ENCODE results near the gene PARM1.

The PARM1 gene

DNA sequence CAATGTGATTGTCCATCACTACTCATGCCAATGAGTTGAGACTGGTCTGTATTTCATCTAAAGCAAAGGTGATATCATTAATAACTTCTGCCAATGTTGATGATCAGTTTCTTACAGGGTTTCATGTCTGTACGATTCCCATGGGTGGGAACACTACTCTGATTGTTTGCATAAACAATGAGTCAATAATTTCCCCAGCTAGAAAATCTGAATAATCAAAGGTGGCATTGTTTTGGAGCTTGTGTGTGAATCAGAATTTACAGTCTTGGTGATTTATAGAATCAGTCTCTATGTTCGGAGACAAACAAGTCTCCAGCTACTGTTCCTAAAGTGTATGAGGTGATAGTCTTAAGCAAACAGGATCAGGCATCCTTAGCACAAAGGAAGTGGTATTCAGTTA lies 35.5 kb upstream of the PARM1 start:
- no peak overlapping the region for H3K27ac ChIP-seq
- no peak for TF ChIP-seq ZFX (IDR thresholded peaks at IDR 0.05; ENCODE audit: borderline replicate concordance)
- TF ChIP-seq, protein P1, sequence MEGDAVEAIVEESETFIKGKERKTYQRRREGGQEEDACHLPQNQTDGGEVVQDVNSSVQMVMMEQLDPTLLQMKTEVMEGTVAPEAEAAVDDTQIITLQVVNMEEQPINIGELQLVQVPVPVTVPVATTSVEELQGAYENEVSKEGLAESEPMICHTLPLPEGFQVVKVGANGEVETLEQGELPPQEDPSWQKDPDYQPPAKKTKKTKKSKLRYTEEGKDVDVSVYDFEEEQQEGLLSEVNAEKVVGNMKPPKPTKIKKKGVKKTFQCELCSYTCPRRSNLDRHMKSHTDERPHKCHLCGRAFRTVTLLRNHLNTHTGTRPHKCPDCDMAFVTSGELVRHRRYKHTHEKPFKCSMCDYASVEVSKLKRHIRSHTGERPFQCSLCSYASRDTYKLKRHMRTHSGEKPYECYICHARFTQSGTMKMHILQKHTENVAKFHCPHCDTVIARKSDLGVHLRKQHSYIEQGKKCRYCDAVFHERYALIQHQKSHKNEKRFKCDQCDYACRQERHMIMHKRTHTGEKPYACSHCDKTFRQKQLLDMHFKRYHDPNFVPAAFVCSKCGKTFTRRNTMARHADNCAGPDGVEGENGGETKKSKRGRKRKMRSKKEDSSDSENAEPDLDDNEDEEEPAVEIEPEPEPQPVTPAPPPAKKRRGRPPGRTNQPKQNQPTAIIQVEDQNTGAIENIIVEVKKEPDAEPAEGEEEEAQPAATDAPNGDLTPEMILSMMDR (IDR thresholded peaks at IDR 0.05) = no peak

DNA sequence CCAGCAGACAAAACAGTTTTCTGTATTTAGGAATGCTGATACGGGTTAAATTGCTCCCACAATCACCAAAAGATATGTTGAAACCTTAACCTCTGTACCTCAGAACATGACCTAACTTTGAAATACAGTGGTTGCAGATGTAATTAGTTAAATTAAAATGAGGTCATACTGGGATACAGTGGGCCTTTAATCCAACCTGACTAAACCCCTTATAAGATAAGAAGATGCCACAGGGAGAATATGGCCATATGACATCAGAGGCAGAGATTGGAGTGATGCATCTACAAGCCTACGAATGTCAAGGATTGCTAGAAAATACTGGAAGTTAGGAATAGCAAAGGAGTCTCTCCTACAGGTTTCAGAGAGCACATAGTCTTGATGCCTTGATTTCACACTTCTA lies 32.1 kb upstream of the PARM1 start:
- H3K27ac ChIP-seq = no peak overlapping the region
- TF ChIP-seq, protein P1 (IDR thresholded peaks at IDR 0.05) = no peak
- TF ChIP-seq ZFX (IDR thresholded peaks at IDR 0.05; ENCODE audit: borderline replicate concordance) = no peak

DNA sequence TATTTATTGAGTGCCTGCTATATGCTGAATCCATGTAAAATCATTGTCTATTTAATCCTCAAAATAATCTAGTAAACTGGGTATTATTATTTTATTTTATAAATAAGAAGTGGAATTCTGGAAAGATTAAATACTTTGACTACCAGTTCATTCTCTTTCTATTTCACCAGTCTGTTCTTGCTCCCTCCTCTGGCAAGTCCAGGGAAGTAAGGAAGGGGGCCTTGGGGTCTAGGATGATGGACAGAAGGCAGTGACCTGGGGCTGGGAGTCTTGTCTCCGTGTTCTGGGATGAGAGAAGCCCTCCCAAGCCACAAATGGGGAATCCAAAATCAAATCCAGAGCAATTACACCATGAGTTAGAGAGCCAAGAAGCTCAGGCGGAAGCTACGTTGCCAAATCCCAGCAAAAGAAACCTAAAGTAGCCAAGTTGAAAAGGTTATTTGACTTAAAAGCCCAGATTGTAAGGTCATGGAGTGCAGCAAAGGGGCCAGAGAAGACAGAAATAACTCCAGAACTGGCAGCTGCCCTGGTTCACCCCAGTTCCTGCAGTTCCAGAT lies 28.3 kb upstream of the PARM1 start:
- no peak overlapping the region for H3K27ac ChIP-seq
- TF ChIP-seq, protein P1 (IDR thresholded peaks at IDR 0.05) = no peak
- TF ChIP-seq ZFX (IDR thresholded peaks at IDR 0.05; ENCODE audit: borderline replicate concordance) = no peak

DNA sequence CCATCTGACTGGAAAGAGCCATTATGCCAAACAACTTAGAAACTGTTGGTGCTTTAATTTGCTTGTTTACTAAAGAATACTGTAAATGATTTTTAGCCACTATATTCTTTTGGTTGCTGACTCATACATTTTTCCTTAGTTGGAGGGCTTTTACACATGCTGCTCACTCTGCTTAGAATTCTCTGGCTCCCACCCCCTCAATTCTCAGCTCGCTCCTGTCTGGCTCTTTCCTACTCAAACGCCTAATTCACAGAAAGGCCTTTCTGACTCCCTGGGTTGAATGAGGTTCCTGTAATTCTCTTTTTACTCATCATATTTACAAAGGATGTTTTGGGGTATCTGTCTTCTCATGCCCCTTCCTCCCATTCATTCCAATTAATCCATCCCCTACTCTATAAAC lies 26.1 kb upstream of the PARM1 start:
- no peak for TF ChIP-seq ZFX (IDR thresholded peaks at IDR 0.05; ENCODE audit: borderline replicate concordance)
- TF ChIP-seq, protein P1 (IDR thresholded peaks at IDR 0.05) = no peak
- no peak overlapping the region for H3K27ac ChIP-seq

DNA sequence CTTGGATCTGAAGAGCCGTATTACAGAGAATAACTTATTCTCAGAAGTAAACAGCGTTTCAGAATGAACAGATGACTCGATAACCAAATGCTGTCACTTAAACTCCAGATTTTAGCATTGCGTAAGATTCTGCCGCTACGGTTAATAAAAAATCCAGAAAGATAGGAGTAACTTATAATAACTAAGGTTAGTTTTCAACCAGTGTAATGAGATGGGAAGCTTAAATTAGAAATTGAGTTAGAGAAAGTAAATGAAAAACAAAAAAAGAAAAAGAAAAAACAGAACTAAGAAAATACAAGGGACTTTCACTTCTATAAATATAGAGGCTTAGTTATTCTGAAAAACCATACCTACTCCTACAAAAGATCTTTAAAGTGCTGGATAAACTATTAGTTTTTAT lies 13.1 kb upstream of the PARM1 start:
- H3K27ac ChIP-seq = no peak overlapping the region
- TF ChIP-seq, protein P1 (IDR thresholded peaks at IDR 0.05) = no peak
- no peak for TF ChIP-seq ZFX (IDR thresholded peaks at IDR 0.05; ENCODE audit: borderline replicate concordance)

DNA sequence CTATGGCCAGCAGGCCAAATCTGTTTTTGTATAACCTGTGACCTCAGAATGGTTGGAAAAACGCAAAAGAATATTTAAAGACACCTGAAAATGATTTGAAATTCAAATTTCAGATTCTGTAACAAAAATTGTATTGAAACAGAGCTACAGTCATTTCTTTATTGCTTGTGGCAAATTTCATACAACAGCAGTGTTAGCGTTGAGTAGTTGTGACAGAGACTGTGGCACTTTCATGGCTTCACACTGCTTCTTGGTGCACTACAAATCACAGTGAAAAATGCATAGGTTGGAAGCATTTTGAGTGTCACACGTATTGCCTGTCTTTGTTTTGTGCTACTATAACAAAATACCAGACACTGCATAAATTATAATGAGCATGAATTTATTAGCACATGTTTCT lies 12.2 kb upstream of the PARM1 start:
- TF ChIP-seq, protein P1 (IDR thresholded peaks at IDR 0.05) = no peak
- no peak for TF ChIP-seq ZFX (IDR thresholded peaks at IDR 0.05; ENCODE audit: borderline replicate concordance)
- H3K27ac ChIP-seq = no peak overlapping the region

DNA sequence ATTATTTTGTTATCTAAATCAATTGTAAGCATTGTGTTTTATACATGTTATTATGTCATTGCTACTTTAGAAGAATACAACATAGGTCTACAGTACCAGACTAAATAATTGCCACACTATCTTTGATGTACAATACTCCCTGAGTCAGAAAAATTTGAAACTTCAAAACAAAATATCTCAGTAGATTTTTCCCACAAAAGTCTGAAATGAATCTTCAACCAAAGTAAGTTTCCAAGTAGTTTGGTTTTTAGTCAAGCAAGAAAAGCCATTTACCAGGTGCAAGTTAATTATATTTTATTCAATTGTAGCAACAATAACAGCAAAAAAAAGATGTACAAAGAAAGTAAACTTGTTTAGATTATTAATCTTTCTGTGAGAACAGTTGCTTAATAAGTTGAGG lies 11.4 kb upstream of the PARM1 start:
- no peak overlapping the region for H3K27ac ChIP-seq
- no peak for TF ChIP-seq ZFX (IDR thresholded peaks at IDR 0.05; ENCODE audit: borderline replicate concordance)
- TF ChIP-seq, protein P1 (IDR thresholded peaks at IDR 0.05) = no peak

All from 22Rv1 (cell line).